ENCODE data around the gene CYBB. TPM values are rescaled to one million over a fixed set of nuclear protein-coding genes. Genes with fewer than 3 reads are reported as not detected.
A peak's percentile ranks its signal among the peaks of the same experiment; 100 is the strongest.

CYBB gene
- total RNA-seq, 1 experiment from 2014 or later: not detected

DNA sequence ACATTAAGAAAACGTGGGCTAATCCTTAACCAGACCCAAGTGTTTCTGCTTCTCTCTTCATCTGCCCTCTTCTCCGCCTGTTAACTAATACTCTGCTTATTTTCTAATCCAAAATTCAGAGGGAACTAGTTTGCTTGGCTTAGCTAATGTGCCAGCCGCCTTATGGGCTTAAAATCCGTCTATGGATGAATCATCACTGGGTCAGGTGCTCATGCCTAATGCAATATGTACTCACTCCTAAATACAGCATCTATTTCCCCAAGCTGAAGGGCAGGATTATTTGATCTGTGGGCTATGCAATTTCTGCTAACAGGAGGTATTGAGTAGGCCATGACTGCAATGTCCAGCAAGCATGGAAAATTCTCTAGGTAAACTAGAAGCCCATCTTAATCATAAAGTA, 55.1 kb downstream of the CYBB start:
- ChIA-PET POLR2A (no interaction called here), CTCF (interaction anchor here (0.6 to 0.7 kb wide), 3 partner anchors 89 to 751 kb away, joined by 3 to 4 read pairs (median 4); no protein-coding TSS in a partner anchor)
- peaks cover 15% of the 10 kb centered on the region for H3K27me3 Mint-ChIP-seq (ENCODE audit: insufficient read depth, unreplicated experiment)
- H3K27ac Mint-ChIP-seq (ENCODE audit: low read depth, unreplicated experiment): no peak overlapping the region
- intact Hi-C loops (cut with micrococcal nuclease): no loop called here
- H3K9me3 Mint-ChIP-seq (ENCODE audit: unreplicated experiment): no peaks in the 10 kb centered on the region
- no peaks in the 10 kb centered on the region for H3K36me3 Mint-ChIP-seq (ENCODE audit: insufficient read depth, unreplicated experiment)
- no peaks in the 10 kb centered on the region for H3K4me1 Mint-ChIP-seq (ENCODE audit: insufficient read depth, unreplicated experiment)
- H3K4me3 Mint-ChIP-seq (ENCODE audit: unreplicated experiment): no peak overlapping the region
- DNase-seq (ENCODE audit: unreplicated experiment): peak; percentile 9
- TF ChIP-seq, protein P1, sequence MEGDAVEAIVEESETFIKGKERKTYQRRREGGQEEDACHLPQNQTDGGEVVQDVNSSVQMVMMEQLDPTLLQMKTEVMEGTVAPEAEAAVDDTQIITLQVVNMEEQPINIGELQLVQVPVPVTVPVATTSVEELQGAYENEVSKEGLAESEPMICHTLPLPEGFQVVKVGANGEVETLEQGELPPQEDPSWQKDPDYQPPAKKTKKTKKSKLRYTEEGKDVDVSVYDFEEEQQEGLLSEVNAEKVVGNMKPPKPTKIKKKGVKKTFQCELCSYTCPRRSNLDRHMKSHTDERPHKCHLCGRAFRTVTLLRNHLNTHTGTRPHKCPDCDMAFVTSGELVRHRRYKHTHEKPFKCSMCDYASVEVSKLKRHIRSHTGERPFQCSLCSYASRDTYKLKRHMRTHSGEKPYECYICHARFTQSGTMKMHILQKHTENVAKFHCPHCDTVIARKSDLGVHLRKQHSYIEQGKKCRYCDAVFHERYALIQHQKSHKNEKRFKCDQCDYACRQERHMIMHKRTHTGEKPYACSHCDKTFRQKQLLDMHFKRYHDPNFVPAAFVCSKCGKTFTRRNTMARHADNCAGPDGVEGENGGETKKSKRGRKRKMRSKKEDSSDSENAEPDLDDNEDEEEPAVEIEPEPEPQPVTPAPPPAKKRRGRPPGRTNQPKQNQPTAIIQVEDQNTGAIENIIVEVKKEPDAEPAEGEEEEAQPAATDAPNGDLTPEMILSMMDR (IDR thresholded peaks at IDR 0.05; ENCODE audit: unreplicated experiment): no peak
- no TSS peak for BruUV-seq (replicated peaks)

DNA sequence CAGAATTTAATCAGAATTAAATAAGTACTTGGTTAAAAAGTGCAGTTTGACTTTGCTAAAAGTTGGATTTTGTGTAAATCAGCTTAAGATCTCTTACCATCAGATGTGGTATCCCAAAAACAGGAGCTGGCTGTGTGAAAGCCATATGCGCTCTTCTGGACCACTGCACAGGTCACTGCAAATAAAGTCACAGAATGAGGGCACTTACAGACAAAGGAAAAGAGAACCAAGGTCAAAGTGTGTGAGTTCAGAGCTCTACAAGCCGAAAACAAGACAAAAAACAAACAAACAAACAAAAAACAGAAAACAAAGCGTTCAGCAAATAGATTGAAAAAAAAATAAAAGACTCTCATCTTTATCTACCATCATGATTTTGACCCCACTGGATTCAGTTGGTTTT, 61.1 kb downstream of the CYBB start:
- Mint-ChIP-seq H3K36me3 (ENCODE audit: insufficient read depth, unreplicated experiment) (peaks cover 5% of the 10 kb centered on the region), H3K9me3 (ENCODE audit: unreplicated experiment) (no peaks in the 10 kb centered on the region), H3K27me3 (ENCODE audit: insufficient read depth, unreplicated experiment) (peaks cover 45% of the 10 kb centered on the region), H3K4me1 (ENCODE audit: insufficient read depth, unreplicated experiment) (no peaks in the 10 kb centered on the region), H3K27ac (ENCODE audit: low read depth, unreplicated experiment) (no peak overlapping the region), H3K4me3 (ENCODE audit: unreplicated experiment) (no peak overlapping the region)
- TF ChIP-seq, protein P1 (IDR thresholded peaks at IDR 0.05; ENCODE audit: unreplicated experiment): no peak
- CTCF ChIA-PET: interaction anchor here (1.0 to 1.7 kb wide), 3 partner anchors 16 to 129 kb away, joined by 3 to 7 read pairs (median 3); no protein-coding TSS in a partner anchor
- DNase-seq (ENCODE audit: unreplicated experiment): no peak
- POLR2A ChIA-PET: no interaction called here
- intact Hi-C loops (cut with micrococcal nuclease): no loop called here
- BruUV-seq (replicated peaks): no TSS peak

DNA sequence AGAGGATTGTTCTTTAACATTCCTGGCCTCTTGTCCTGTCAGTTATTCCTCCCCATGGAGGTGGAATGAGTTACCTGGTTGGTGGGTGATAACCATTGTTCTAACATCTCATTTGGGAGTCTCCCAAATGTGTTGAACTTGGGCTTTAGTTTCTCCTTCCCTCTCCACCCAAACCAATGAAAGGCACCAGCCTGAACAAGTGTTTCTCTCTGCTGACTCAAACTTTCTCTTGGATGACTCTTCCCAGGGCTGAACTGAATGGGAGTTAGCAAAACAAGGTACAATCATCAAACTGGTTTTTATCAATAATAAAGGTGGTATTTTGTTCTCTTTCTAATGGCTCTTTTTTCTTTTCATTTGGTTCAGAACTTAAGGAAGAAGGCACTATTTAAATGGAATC, 64.8 kb downstream of the CYBB start:
- DNase-seq (ENCODE audit: unreplicated experiment): no peak
- ChIA-PET CTCF (no interaction called here), POLR2A (no interaction called here)
- H3K9me3 Mint-ChIP-seq (ENCODE audit: unreplicated experiment): no peaks in the 10 kb centered on the region
- H3K27ac Mint-ChIP-seq (ENCODE audit: low read depth, unreplicated experiment): no peak overlapping the region
- H3K36me3 Mint-ChIP-seq (ENCODE audit: insufficient read depth, unreplicated experiment): peaks cover 5% of the 10 kb centered on the region
- no TSS peak for BruUV-seq (replicated peaks)
- H3K4me3 Mint-ChIP-seq (ENCODE audit: unreplicated experiment): no peak overlapping the region
- no peaks in the 10 kb centered on the region for H3K4me1 Mint-ChIP-seq (ENCODE audit: insufficient read depth, unreplicated experiment)
- peaks cover 39% of the 10 kb centered on the region for H3K27me3 Mint-ChIP-seq (ENCODE audit: insufficient read depth, unreplicated experiment)
- intact Hi-C loops (cut with micrococcal nuclease): no loop called here
- TF ChIP-seq, protein P1 (IDR thresholded peaks at IDR 0.05; ENCODE audit: unreplicated experiment): no peak

DNA sequence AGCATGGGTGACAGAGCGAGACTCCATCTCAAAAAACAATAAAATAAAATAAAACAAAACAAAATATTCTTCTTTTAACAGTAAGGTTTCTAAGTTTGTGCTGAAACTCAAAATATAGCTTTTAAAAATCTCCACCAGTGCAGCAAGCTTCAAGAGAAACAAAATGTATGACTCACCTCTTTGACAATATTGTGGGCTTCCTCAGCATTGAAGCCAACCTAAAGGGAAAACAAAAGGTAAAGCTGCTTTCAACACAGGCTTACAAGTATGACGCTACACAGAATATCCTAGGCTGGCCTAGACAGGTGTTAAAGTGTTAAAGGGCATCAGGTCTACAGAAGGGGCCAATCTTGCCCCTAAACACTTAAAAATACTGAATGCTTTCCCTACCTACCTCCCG, 66.3 kb downstream of the CYBB start:
- Mint-ChIP-seq H3K9me3 (ENCODE audit: unreplicated experiment) (no peaks in the 10 kb centered on the region), H3K27ac (ENCODE audit: low read depth, unreplicated experiment) (no peak overlapping the region), H3K27me3 (ENCODE audit: insufficient read depth, unreplicated experiment) (peaks cover 33% of the 10 kb centered on the region), H3K36me3 (ENCODE audit: insufficient read depth, unreplicated experiment) (peaks cover 5% of the 10 kb centered on the region), H3K4me1 (ENCODE audit: insufficient read depth, unreplicated experiment) (no peaks in the 10 kb centered on the region), H3K4me3 (ENCODE audit: unreplicated experiment) (peak overlapping the region; percentile 75)
- CTCF ChIA-PET: no interaction called here
- TF ChIP-seq, protein P1 (IDR thresholded peaks at IDR 0.05; ENCODE audit: unreplicated experiment): no peak
- POLR2A ChIA-PET: no interaction called here
- DNase-seq (ENCODE audit: unreplicated experiment): peak; percentile 49
- no TSS peak for BruUV-seq (replicated peaks)
- intact Hi-C loops (cut with micrococcal nuclease): no loop called here
